A549 (cell line): ENCODE results near the gene OPHN1. TPM values are rescaled to one million over a fixed set of nuclear protein-coding genes. Genes with fewer than 3 reads are reported as not detected.

Experiments
- ATAC-seq, 2 experiments: fragments of 200-7000 bp in 1 of 2; fragments of >200 bp in 1 of 2; cut with Nextera tagmentation in 1 of 2; cut with Tn5 transposase in 1 of 2; 3 replicates each; pipeline versions ENCODE4 v1.8.0 to v1.9.1; 2018 to 2020; ENCODE audit warnings: mild to moderate bottlenecking in 1 of 2, moderate library complexity in 1 of 2
- CTCF ChIA-PET: fragments of 300-600 bp; sonication (Branson Sonifier 250); formaldehyde crosslinking; extraction: SDS; loops from one replicate; lab custom pipeline; 2021; ENCODE audit warnings: antibody characterized with exemption, inconsistent platforms; lab: Yijun Ruan, JAX
- POLR2A ChIA-PET: fragments of 350-600 bp; formaldehyde crosslinking; extraction: SDS; loops from one replicate; lab custom pipeline; 2021; ENCODE audit warnings: antibody characterized with exemption, inconsistent platforms; lab: Yijun Ruan, JAX
- DNase-seq, 2 experiments: peaks; one replicate each; pipeline versions ENCODE4 v3.0.0 to v3.0.0-alpha.2; 2011 to 2016; ENCODE audit warnings: low read depth in 1 of 2, low spot score in 1 of 2
- FAIRE-seq: peaks from 2 replicates; lab custom pipeline; 2011; peaks lifted over from hg19 to GRCh38; lab: Jason Lieb, UNC
- H3K27ac ChIP-seq, 2 experiments: fragments of >200 bp; sonication (Bioruptor Twin); formaldehyde crosslinking; 3 replicates each; pipeline ENCODE4 v1.5.1; 2016 to 2017
- H3K4me1 ChIP-seq: fragments of >200 bp; sonication (Bioruptor Twin); formaldehyde crosslinking; 3 replicates; pipeline ENCODE4 v1.6.1; 2016
- H3K4me2 ChIP-seq: fragments of >200 bp; sonication (Bioruptor Twin); formaldehyde crosslinking; 3 replicates; pipeline ENCODE4 v1.6.1; 2016
- H3K4me3 ChIP-seq: fragments of >200 bp; sonication (Bioruptor Twin); formaldehyde crosslinking; 3 replicates; pipeline ENCODE4 v1.5.1; 2016
- H3K9me3 ChIP-seq: fragments of >200 bp; sonication (Bioruptor Twin); formaldehyde crosslinking; 3 replicates; pipeline ENCODE4 v1.6.1; 2016
- BCL3 ChIP-seq: fragments of >200 bp; sonication (Bioruptor Twin); formaldehyde crosslinking; IDR thresholded peaks from 3 replicates; pipeline ENCODE4 v1.6.1; 2016
- CBX8 ChIP-seq: fragments of 200-600 bp; sonication (generic); IDR thresholded peaks from 2 replicates; pipeline ENCODE4 v1.6.1; 2016
- CTCF ChIP-seq: fragments of >200 bp; sonication (Bioruptor Twin); formaldehyde crosslinking; IDR thresholded peaks from 3 replicates; pipeline ENCODE4 v1.5.1; 2016
- E2F6 ChIP-seq: IDR thresholded peaks from 2 replicates; pipeline ENCODE4 v1.6.1; 2012; ENCODE audit warnings: low read depth, borderline replicate concordance
- FOSL2 ChIP-seq, 2 experiments: fragments of 450-650 bp in 1 of 2; fragments of >200 bp in 1 of 2; sonication (Bioruptor Twin) in 1 of 2; formaldehyde crosslinking; IDR thresholded peaks; 2 replicates each; pipeline versions ENCODE4 v1.5.0 to v1.6.1; 2016 to 2020; ENCODE audit warnings: mild to moderate bottlenecking in 1 of 2, moderate library complexity in 1 of 2
- GATA3 ChIP-seq: IDR thresholded peaks from 2 replicates; pipeline ENCODE4 v1.6.1; 2012; ENCODE audit warnings: borderline replicate concordance
- HES2 ChIP-seq: fragments of >200 bp; sonication (Bioruptor Twin); formaldehyde crosslinking; IDR thresholded peaks from 2 replicates; pipeline ENCODE4 v1.6.1; 2016
- HOXB13 ChIP-seq: fragments of 250-450 bp; sonication (Bioruptor Pico); IDR thresholded peaks from 2 replicates; pipeline ENCODE4 v1.5.0; 2020; ENCODE audit warnings: low read depth, mild to moderate bottlenecking, moderate library complexity
- JUNB ChIP-seq: fragments of >200 bp; sonication (Bioruptor Twin); formaldehyde crosslinking; IDR thresholded peaks from 2 replicates; pipeline ENCODE4 v1.6.1; 2016
- MYC ChIP-seq: IDR thresholded peaks from 2 replicates; pipeline ENCODE4 v1.6.1; 2012; ENCODE audit warnings: mild to moderate bottlenecking, inconsistent platforms, low read length, improper control_type of control experiment, borderline replicate concordance
- POLR2A ChIP-seq: IDR thresholded peaks from 2 replicates; pipeline ENCODE4 v1.6.1; 2012; ENCODE audit warnings: mild to moderate bottlenecking, low read length
- POLR2AphosphoS2 ChIP-seq: conservative IDR thresholded peaks from 2 replicates; pipeline ENCODE4 v1.6.1; 2012; ENCODE audit warnings: low read length, improper control_type of control experiment, inconsistent platforms
- RAD21 ChIP-seq, 2 experiments: fragments of >200 bp in 1 of 2; sonication (Bioruptor Twin) in 1 of 2; formaldehyde crosslinking in 1 of 2; IDR thresholded peaks in 1 of 2; conservative IDR thresholded peaks in 1 of 2; 2 replicates in 1 of 2; 3 replicates in 1 of 2; pipeline ENCODE4 v1.6.1; 2012 to 2018; ENCODE audit warnings: inconsistent platforms in 1 of 2
- RNF2 ChIP-seq: fragments of 200-600 bp; sonication (generic); IDR thresholded peaks from 2 replicates; pipeline ENCODE4 v1.6.1; 2016; ENCODE audit warnings: low read depth, mild to moderate bottlenecking, antibody characterized with exemption, moderate library complexity, borderline replicate concordance
- SMC3 ChIP-seq: fragments of >200 bp; sonication (Bioruptor Twin); formaldehyde crosslinking; IDR thresholded peaks from 3 replicates; pipeline ENCODE4 v1.6.1; 2018; ENCODE audit warnings: inconsistent platforms
- TFCP2L1 ChIP-seq: fragments of 250-450 bp; sonication (Bioruptor Pico); IDR thresholded peaks from 2 replicates; pipeline ENCODE4 v1.5.0; 2021; ENCODE audit warnings: mild to moderate bottlenecking
- ZFP36 ChIP-seq: fragments of 450-650 bp; IDR thresholded peaks from 2 replicates; pipeline ENCODE4 v1.6.1; 2014; ENCODE audit warnings: borderline replicate concordance; ENCODE audit not compliant: partially characterized antibody
- ZSCAN20 ChIP-seq: fragments of 250-450 bp; sonication (Bioruptor Pico); IDR thresholded peaks from 2 replicates; pipeline ENCODE4 v1.8.0; 2022; ENCODE audit warnings: mild to moderate bottlenecking, moderate library complexity
- WGBS: methylation state at CpG from one replicate; pipeline ENCODE4 v1.1.6; 2017; ENCODE audit errors: missing lambda C conversion rate; 5-methylcytosine and 5-hydroxymethylcytosine counted together
- polyA plus RNA-seq, 4 experiments: library from polyadenylated mRNA; depleted of rRNA in 3 of 4; stranded (reverse); fragments of >200 nt; fragmentation: RNase III in 1 of 4; extraction: RNeasy Plus Mini Kit Qiagen cat#74134 plus additional on column Dnase treatment in 1 of 4; gene quantifications; 2 replicates in 3 of 4; 3 replicates in 1 of 4; pipeline ENCODE4 v1.2.3, GENCODE V29; 2011 to 2017

Gene OPHN1
- polyA plus RNA-seq, 2 of the 4 experiments (the other 2 are of a cell fraction) = 2.0 to 5.7 TPM

DNA sequence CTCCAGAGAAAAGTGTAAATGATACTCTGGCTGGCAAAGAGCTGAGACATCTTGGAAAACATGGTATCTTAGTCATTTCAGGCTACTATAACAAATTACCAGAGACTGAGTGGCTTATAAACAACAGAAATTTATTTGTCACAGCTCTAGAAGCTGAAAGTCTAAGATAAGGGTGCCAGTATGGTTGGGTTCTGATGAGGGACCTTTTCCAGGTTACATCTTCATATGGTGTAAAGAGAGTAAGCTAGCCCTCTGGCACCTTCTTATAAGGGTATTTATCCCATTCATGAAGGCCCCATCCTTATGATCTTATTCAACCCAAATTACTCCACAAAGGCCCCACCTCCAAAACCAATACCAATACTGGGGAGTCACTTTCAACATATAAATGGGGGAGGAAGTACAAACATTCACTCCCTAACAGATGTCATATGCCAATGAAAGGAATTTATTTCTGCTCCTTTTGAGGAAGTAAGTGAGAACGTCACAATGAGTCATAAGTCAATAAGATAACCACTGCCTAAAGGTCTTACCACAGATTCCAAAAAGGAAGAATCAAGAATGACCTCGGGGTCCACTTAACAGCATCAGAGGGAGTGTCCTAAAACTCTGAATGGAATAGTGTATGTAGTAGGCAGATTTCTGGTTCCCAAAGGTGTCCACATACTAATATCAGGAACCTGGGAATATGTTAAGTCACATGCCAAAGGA, 246.6 kb downstream of the OPHN1 start:
- peak; percentile 50 to 80; a peak in 4 of 6 replicates for ATAC-seq
- 6% methylated on average over 2 of the region's 2 CpGs for WGBS
- H3K4me1 ChIP-seq = peaks cover 14% of the 10 kb centered on the region; the same call in 2 of the 3 replicates
- H3K4me3 ChIP-seq = no peak overlapping the region
- ChIA-PET POLR2A (interaction anchor here (0.6 kb wide), 1 partner anchor 239 kb away, joined by 3 read pairs; no protein-coding TSS in a partner anchor), CTCF (interaction anchor here (1.1 to 5.8 kb wide), 2 partner anchors 11 to 312 kb away, joined by 4 to 30 read pairs; partner anchors contain the start of gene YIPF6)
- H3K4me2 ChIP-seq = peak overlapping the region; percentile 54
- peak in 1 of 2 experiments; percentile 72 for DNase-seq
- no peak for TF ChIP-seq BCL3
- 0 out of 2 replicates have a peak, but pooled peaks have one; percentile 17 for TF ChIP-seq GATA3
- 0 out of 2 replicates have a peak, but pooled peaks have one; percentile 23 for TF ChIP-seq JUNB
- no peak for TF ChIP-seq MYC
- 0 out of 2 replicates have a peak, but pooled peaks have one; percentile 17 for TF ChIP-seq FOSL2 (IDR thresholded peaks at IDR 0.05)
- TF ChIP-seq FOSL2 (CRISPR knock-in tag; IDR thresholded peaks at IDR 0.05) = peak; percentile 78
- H3K9me3 ChIP-seq = no peaks in the 10 kb centered on the region
- peak overlapping the region; percentile 5 to 60; a peak in 4 of 6 replicates for H3K27ac ChIP-seq
- peak; percentile 78 for FAIRE-seq

GRCh38 chrX:68185161-68185560, 248.1 kb downstream of the OPHN1 start:
- DNase-seq (no peak), FAIRE-seq (peak; percentile 80), ATAC-seq (no peak)
- Histone ChIP-seq H3K4me3 (no peak overlapping the region), H3K4me2 (no peak overlapping the region), H3K4me1 (peaks cover 14% of the 10 kb centered on the region; the same call in 2 of the 3 replicates), H3K9me3 (no peaks in the 10 kb centered on the region), H3K27ac (no peak overlapping the region)
- ChIA-PET CTCF (interaction anchor here (0.6 to 5.8 kb wide), 8 partner anchors 12 to 526 kb away, joined by 3 to 30 read pairs (median 3); no protein-coding TSS in a partner anchor), POLR2A (no interaction called here)
- TF ChIP-seq POLR2AphosphoS2 (no peak), ZSCAN20 (CRISPR knock-in tag) (no peak), HES2 (no peak), CBX8 (no peak), POLR2A (no peak), TFCP2L1 (CRISPR knock-in tag) (no peak), E2F6 (no peak)
- 11% methylated on average over 1 of the region's 1 CpG for WGBS

GRCh38 chrX:68183612-68184214, 249.6 kb downstream of the OPHN1 start:
- peak; percentile 12 to 62 for DNase-seq
- peaks cover 14% of the 10 kb centered on the region; the same call in 2 of the 3 replicates for H3K4me1 ChIP-seq
- ChIA-PET POLR2A (no interaction called here), CTCF (interaction anchor here (0.7 to 5.8 kb wide), 7 partner anchors 14 to 1204 kb away, joined by 3 to 30 read pairs (median 3); no protein-coding TSS in a partner anchor)
- H3K4me3 ChIP-seq = no peak overlapping the region
- WGBS = 26% methylated on average over 4 of the region's 4 CpGs
- FAIRE-seq = peak; percentile 76
- ATAC-seq = peak in 1 of 2 experiments; percentile 74; a peak in 3 of 6 replicates
- TF ChIP-seq CTCF (peak; percentile 56), ZFP36 (no peak), RNF2 (no peak), SMC3 (peak; percentile 32; the same call in 2 of the 3 replicates), CBX8 (no peak), RAD21 (conservative IDR thresholded peaks at IDR 0.05 in 1 of 2, IDR thresholded peaks at IDR 0.05 in 1 of 2) (peak; percentile 61 to 75), HOXB13 (CRISPR knock-in tag) (no peak)
- no peak overlapping the region for H3K4me2 ChIP-seq
- no peak overlapping the region for H3K27ac ChIP-seq
- H3K9me3 ChIP-seq = no peaks in the 10 kb centered on the region
